Activated T-cell treated with anti-CD3 and anti-CD28 coated beads, Interleukin-2, amount 50 U/mL, for 72 hours (primary cell): ENCODE measurements around the gene BSPRY. TPM values are rescaled to one million over a fixed set of nuclear protein-coding genes. Genes with fewer than 3 reads are reported as not detected.

Experiments used
- ATAC-seq, 2 donors: fragments of 150-1000 bp; cut with Tn5 transposase; replicated peaks in 1 of 2; 2 replicates each; pipeline ENCODE4 v1.10.0; 2021; ENCODE audit warnings: moderate library complexity in 2 of 2, mild to moderate bottlenecking in 1 of 2
- DNase-seq, 2 donors: peaks; one replicate each; pipeline ENCODE4 v3.0.0; 2021 to 2022; ENCODE audit warnings: mixed read lengths in 1 of 2
- H3K27ac Mint-ChIP-seq: one replicate; pipeline ENCODE4 v1.8.0; 2022; ENCODE audit warnings: mild to moderate bottlenecking, moderate library complexity, mixed read lengths
- H3K27me3 Mint-ChIP-seq: one replicate; pipeline ENCODE4 v1.8.0; 2022; ENCODE audit warnings: low read depth, mixed read lengths
- H3K36me3 Mint-ChIP-seq, 2 donors: one replicate each; pipeline ENCODE4 v1.8.0; 2022; ENCODE audit warnings: mixed read lengths in 2 of 2, mild to moderate bottlenecking in 1 of 2; ENCODE audit not compliant: insufficient read depth in 2 of 2
- H3K4me1 Mint-ChIP-seq: one replicate; pipeline ENCODE4 v1.8.0; 2022; ENCODE audit warnings: low read depth, mixed read lengths
- H3K4me3 Mint-ChIP-seq, 2 donors: one replicate each; pipeline ENCODE4 v1.8.0; 2022; ENCODE audit warnings: mild to moderate bottlenecking in 2 of 2, mixed read lengths in 2 of 2, moderate library complexity in 2 of 2
- H3K9me3 Mint-ChIP-seq, 2 donors: one replicate each; pipeline ENCODE4 v1.8.0; 2022; ENCODE audit warnings: mixed read lengths in 2 of 2
- total RNA-seq, 2 donors: library from RNA; stranded (reverse); gene quantifications; one replicate each; pipeline ENCODE4 v1.2.3, GENCODE V29; 2022

The BSPRY gene
- total RNA-seq, result 10 to 100 TPM; 14.3 to 20.2 TPM

DNA sequence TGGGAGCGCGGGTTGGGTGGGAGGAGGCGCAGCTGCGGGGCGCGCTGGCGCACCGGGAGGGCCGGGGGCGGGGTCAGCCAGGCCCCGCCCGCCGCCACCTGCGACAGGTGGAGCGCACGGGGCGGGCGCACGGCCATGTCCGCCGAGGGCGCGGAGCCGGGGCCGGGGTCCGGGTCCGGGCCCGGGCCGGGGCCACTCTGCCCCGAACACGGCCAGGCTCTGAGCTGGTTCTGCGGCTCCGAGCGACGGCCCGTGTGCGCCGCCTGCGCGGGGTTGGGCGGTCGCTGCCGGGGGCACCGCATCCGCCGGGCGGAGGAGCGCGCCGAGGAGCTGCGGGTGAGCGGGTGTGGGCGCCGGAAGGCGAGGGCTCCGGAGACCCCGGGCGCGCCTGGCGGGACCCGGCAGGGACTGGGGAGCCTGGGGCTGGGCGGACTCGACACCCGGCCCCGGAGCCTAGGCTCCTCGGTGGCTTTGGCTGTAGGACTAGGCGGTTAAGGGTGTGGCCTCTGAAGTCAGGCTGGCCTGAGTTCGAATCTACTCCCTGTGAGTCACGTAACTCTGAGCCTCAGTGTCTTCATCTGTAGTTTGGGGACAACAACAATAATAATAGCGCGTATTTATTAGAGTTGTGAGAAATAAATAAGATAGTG, at the start of gene BSPRY:
Gene BSPRY, plus strand, starts transcription at position 97 of the 650 bp plus-strand sequence. Its CDS starts 39 bp downstream, at position 136.
- H3K36me3 Mint-ChIP-seq, result peaks cover 0 to 4% of the 10 kb centered on the region in 2 donors
- DNase-seq (peak; percentile 62 to 63), ATAC-seq (peak; percentile 68 to 76)
- H3K27me3 Mint-ChIP-seq, result no peaks in the 10 kb centered on the region
- H3K4me3 Mint-ChIP-seq, result peak within 1 kb of the TSS; percentile 92 to 95
- no peaks in the 10 kb centered on the region for H3K9me3 Mint-ChIP-seq
- peaks cover 63% of the 10 kb centered on the region for H3K4me1 Mint-ChIP-seq
- peak within 1 kb of the TSS; percentile 79 for H3K27ac Mint-ChIP-seq

DNA sequence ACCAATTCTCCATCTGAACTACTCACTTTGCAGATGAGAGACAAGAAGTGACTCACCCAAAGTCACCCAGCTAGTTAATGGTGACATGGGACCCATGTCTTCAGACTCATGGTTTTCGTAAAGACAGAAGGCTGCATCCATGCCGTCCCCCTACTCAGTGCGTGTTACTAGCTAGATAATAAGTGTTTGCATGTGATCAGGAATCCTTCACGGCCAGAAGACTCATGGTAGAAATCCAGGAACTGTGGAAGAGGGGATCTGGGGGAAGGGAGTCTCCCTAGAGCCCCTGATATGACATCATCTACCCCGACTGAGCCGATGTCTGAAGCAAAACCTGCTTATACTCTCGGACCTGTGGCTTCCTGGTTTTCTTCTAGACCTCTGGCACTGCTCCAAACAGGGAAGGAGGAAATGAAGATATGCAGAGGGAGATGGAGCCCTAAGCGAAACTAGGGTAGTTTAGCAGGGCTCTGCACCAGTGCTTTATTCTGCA, 49.5 kb upstream of the BSPRY start:
- Mint-ChIP-seq H3K4me3 (no peak overlapping the region), H3K27ac (no peak overlapping the region), H3K4me1 (no peaks in the 10 kb centered on the region), H3K9me3 (no peaks in the 10 kb centered on the region), H3K36me3 (no peaks in the 10 kb centered on the region), H3K27me3 (no peaks in the 10 kb centered on the region)
- ATAC-seq (no peak), DNase-seq (no peak)

DNA sequence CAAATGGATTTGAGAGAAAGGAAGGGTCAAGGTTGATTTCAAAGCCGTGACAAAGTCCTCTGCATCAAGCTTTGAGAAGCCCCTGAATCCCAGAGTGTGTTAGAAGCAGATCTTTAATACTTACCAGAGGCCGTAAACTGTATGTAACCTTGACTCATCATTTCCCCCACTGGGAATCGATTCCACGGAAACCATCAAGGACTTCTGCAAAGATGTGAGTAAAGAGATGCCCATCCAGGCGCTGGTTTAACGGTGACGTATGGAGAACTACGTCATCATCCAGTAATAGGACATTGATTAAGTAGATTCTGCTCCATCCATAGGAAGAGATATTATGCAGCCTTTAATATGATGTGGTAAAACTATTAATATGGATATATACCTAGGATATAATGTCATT, 47.8 kb upstream of the BSPRY start:
- no peaks in the 10 kb centered on the region for H3K4me1 Mint-ChIP-seq
- no peaks in the 10 kb centered on the region for H3K27me3 Mint-ChIP-seq
- no peaks in the 10 kb centered on the region for H3K36me3 Mint-ChIP-seq
- ATAC-seq, result no peak
- no peak for DNase-seq
- H3K27ac Mint-ChIP-seq, result no peak overlapping the region
- no peak overlapping the region for H3K4me3 Mint-ChIP-seq
- H3K9me3 Mint-ChIP-seq, result no peaks in the 10 kb centered on the region

DNA sequence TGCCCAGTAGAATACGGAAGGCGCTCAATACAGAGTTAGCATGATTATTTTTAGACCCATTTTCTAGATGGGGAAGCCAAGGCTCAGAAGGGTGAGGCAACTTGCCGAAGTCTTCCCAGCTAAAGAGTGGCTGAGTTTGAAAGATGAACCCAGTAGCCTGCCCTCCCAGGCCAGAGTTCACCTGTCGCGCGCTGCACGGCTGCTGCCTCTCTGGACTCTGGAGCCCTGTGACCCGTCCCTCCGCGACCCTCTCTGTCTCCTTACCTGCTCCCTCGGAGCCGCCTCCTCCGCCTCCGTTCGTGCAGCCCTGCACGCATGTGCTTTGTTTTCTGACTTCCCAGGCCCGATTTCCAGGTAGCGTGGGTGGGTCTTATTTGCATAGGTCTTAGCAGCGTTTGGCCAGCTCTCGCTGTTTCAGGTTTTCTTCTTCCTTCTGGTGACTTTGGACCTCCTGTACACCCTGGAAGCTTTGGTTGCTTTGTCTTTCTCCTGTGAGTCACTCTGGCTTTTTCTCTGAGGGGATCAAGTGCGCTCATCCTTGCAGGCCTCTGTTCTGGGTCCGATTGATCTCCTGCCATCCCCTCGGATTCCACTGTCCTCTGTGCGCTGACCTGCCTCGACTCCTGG, 46.4 kb upstream of the BSPRY start, which contains the start of gene RNF183:
Gene RNF183, minus strand, starts transcription at position 585 of the 627 bp plus-strand sequence. CDS start 5,192 bp downstream, outside the sequence.
- no peak for DNase-seq
- Mint-ChIP-seq H3K9me3 (no peaks in the 10 kb centered on the region), H3K27ac (no peak within 1 kb of the TSS), H3K36me3 (no peaks in the 10 kb centered on the region), H3K27me3 (no peaks in the 10 kb centered on the region), H3K4me3 (no peak within 1 kb of the TSS), H3K4me1 (no peaks in the 10 kb centered on the region)
- ATAC-seq, result no peak

DNA sequence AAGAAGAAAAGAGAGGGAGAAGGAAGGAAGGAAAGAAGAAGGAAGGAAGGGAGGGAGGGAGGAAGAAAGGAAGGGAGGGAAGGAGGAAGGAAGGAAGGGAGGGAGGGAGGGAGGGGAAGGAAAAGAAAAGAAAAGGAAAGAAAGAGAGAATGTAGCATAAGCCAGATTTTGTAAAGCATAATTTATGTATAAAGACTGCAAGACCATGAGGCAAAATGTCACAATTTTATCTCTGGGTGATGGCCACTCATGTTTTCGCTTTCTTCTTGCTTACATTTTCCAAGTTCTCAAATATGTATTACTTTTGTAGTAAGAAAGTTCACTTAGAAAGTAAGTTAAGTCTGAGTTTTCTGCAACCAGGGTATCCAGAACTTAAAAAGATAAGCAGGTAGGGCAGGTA, 42.8 kb upstream of the BSPRY start:
- H3K4me1 Mint-ChIP-seq, result peaks cover 5% of the 10 kb centered on the region
- H3K36me3 Mint-ChIP-seq, result no peaks in the 10 kb centered on the region
- no peaks in the 10 kb centered on the region for H3K9me3 Mint-ChIP-seq
- no peaks in the 10 kb centered on the region for H3K27me3 Mint-ChIP-seq
- ATAC-seq (no peak), DNase-seq (no peak)
- H3K4me3 Mint-ChIP-seq, result no peak overlapping the region
- no peak overlapping the region for H3K27ac Mint-ChIP-seq

DNA sequence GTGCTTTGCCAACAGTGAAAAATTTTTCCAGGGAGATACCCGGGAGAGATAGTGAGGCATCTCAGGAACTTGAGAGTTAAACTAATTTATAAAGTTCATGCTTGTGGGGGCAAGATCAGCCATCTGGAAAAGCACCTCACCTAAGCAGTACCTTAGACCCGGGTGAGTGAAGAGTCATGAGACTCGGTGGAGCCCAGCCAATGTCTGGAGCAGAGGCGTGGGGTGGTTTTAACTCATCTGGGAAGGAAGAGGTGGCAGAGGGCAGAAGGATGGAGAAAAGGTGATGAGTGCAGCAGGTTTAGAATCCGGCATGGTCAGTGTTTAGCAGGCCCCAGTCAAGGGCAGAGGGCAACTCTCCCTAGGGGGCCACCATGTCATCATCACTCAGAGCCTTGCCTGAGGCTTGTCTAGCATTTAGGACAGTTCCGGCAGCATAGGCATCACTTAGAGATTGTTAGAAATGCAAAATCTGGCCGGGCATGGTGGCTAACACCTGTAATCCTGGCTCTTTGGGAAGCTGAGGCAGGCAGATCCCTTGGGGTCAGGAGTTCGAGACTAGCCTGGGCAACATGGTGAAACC, 41.9 kb upstream of the BSPRY start:
- H3K36me3 Mint-ChIP-seq, result no peaks in the 10 kb centered on the region
- H3K27ac Mint-ChIP-seq, result no peak overlapping the region
- H3K4me1 Mint-ChIP-seq, result peaks cover 5% of the 10 kb centered on the region
- H3K9me3 Mint-ChIP-seq, result no peaks in the 10 kb centered on the region
- ATAC-seq, result no peak
- DNase-seq, result no peak
- H3K27me3 Mint-ChIP-seq, result no peaks in the 10 kb centered on the region
- H3K4me3 Mint-ChIP-seq, result no peak overlapping the region

DNA sequence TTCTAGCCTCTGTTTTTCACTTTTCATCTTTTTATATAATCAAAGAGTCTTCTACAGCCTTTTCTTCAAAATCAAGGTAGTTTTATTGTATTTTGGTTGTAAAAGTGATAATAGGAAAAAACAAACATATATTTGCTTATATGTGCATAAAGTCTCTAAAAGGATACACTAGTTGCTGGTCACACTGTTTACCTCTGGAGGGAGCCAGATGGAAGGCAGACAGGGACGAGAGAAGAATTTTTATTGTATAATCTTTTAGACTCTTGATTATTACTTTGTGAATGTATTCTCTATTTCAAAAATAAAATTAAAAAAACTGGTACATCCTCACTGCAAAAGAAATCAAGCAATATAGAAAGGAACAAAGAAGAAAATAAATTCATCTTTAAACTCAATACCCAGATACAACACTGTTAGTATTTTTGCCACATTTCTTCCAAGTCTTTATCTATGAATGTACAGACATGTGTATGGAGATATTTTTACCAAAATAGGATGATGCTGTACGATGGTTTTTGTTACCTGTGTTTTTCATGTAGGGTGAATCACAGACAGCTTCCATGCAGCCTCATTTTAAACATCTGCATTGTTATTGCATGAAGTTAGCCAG, 40.0 kb upstream of the BSPRY start:
- no peak overlapping the region for H3K27ac Mint-ChIP-seq
- no peak overlapping the region for H3K4me3 Mint-ChIP-seq
- no peaks in the 10 kb centered on the region for H3K9me3 Mint-ChIP-seq
- no peaks in the 10 kb centered on the region for H3K27me3 Mint-ChIP-seq
- H3K36me3 Mint-ChIP-seq, result no peaks in the 10 kb centered on the region
- peaks cover 5% of the 10 kb centered on the region for H3K4me1 Mint-ChIP-seq
- peak in 1 of 2 donors; percentile 55 for ATAC-seq
- peak; percentile 8 to 35 for DNase-seq

DNA sequence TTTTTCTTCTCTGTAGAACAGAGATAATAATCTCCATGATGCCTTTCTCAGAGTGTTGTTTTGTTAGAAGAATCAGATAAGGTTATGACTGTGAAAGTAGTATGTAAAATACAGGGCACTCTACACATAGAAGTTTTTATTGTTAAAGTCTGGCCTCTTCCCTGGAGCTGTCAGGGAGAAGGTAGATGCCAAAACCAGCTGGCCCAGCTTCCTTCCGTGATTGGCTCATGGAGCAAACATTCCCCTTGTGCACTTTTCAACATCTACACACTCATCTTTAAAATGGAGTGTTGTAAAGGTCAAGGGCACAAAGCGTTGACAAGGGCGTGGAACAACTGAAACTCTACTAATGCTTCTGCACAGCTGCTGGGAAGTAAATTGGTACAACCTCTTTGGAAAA, 38.8 kb upstream of the BSPRY start:
- no peak for DNase-seq
- no peaks in the 10 kb centered on the region for H3K9me3 Mint-ChIP-seq
- no peaks in the 10 kb centered on the region for H3K27me3 Mint-ChIP-seq
- no peak overlapping the region for H3K27ac Mint-ChIP-seq
- ATAC-seq, result no peak
- H3K4me1 Mint-ChIP-seq, result peaks cover 5% of the 10 kb centered on the region
- no peak overlapping the region for H3K4me3 Mint-ChIP-seq
- H3K36me3 Mint-ChIP-seq, result no peaks in the 10 kb centered on the region

DNA sequence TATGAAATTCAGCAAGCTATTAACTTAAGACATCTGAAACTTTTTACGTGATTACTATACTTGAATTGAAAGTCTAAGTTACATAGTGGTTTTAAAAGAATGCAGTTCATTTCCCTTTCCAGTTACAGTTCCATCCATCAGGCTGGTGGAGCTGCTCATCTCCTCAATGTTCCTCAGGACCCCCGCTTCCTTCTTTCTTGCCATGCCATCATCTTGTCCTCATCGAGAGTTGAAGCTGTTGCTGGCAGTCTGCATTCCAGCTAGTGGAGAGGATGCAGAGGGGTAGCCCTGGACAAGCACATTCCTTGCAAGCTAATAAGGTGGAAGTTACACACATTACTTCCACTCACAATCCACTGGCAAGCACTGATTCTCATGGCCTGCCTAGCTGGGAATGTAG, 37.4 kb upstream of the BSPRY start:
- Mint-ChIP-seq H3K9me3 (no peaks in the 10 kb centered on the region), H3K4me1 (peaks cover 5% of the 10 kb centered on the region), H3K27ac (no peak overlapping the region), H3K4me3 (no peak overlapping the region), H3K36me3 (no peaks in the 10 kb centered on the region), H3K27me3 (no peaks in the 10 kb centered on the region)
- DNase-seq (no peak), ATAC-seq (no peak)

DNA sequence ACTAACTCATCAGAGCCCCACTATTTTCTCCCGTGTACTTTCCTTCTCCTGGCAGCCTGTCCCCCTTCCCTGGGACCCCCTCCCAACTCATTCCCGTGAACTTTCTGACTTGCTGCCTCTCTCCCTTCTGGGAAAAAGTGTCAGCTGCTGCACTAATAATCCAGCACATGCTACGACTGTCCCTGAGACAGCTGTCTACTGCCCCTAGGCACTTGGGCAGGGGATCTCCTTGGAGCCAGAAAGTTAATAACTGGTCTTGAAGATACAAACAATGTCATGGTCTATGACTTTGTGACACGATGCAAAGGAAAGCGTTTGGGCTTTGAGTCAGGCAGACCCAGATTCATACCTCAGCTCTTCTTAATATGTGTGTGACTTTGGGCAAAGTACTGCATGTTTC, 36.1 kb upstream of the BSPRY start:
- H3K27ac Mint-ChIP-seq, result no peak overlapping the region
- ATAC-seq (no peak), DNase-seq (no peak)
- H3K36me3 Mint-ChIP-seq, result no peaks in the 10 kb centered on the region
- H3K4me1 Mint-ChIP-seq, result peaks cover 5% of the 10 kb centered on the region
- no peaks in the 10 kb centered on the region for H3K9me3 Mint-ChIP-seq
- H3K4me3 Mint-ChIP-seq, result no peak overlapping the region
- no peaks in the 10 kb centered on the region for H3K27me3 Mint-ChIP-seq

DNA sequence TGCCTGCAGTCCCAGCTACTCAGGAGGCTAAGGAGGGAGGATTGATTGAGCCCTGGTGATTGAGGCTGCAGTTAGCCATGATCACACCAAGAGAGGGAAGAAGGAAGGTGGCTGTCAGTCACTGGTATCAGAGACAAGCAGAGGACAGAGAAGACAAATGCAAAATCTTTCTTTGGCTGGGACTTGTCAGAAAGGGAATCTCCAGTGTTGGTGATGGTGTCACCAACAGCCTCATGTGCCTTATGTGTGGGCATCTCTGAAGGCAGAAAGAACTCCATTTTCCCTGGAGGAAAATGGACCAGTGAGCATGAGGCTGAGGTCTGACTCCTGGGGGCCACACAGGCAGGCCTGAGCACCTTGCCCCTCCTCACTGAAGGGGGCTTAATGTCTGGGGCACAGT, 34.1 kb upstream of the BSPRY start:
- Mint-ChIP-seq H3K4me3 (no peak overlapping the region), H3K27ac (no peak overlapping the region), H3K27me3 (no peaks in the 10 kb centered on the region), H3K36me3 (no peaks in the 10 kb centered on the region), H3K4me1 (peaks cover 3% of the 10 kb centered on the region), H3K9me3 (no peaks in the 10 kb centered on the region)
- no peak for ATAC-seq
- DNase-seq, result no peak

DNA sequence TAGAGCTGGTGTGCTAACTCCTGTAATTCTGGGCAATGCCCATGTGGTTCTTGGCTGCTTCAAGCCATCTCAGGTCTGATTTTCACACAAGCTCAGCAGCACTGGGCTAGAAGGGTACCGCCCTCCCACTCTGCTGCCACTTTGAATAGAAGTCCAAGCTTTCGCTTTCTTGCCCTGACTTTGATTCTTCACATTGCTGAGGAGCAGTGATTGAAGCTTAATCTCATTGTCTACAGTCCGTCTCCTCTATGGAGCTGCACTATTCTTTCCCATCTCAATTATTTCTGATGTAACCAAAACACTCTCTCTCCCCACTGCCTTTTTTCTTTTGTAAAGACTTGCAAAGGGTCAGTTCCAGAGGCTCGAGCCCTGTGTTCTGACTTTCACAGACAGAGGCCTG, 33.3 kb upstream of the BSPRY start:
- no peak overlapping the region for H3K27ac Mint-ChIP-seq
- no peaks in the 10 kb centered on the region for H3K9me3 Mint-ChIP-seq
- ATAC-seq, result no peak
- no peaks in the 10 kb centered on the region for H3K27me3 Mint-ChIP-seq
- H3K36me3 Mint-ChIP-seq, result no peaks in the 10 kb centered on the region
- no peak for DNase-seq
- no peak overlapping the region for H3K4me3 Mint-ChIP-seq
- no peaks in the 10 kb centered on the region for H3K4me1 Mint-ChIP-seq

DNA sequence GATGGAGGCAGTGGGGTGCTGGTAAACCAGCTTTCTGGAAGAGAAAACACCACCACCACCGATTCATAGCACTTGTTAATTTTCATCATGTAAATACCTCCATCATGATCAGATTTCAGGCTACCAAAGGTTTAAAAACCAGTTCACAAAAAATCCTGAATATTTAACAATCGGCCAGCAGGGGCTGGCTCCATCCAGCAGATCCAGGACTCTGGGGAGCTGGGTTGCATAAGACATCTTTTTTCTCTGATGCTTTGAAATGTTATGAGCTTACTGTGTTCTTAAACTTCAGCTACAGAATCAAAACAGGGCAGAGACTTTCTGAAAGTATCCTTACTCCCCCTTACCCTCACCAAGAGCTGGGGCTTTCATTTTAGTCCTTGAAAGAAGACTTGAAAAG, 31.6 kb upstream of the BSPRY start:
- Mint-ChIP-seq H3K4me3 (no peak overlapping the region), H3K9me3 (no peaks in the 10 kb centered on the region), H3K36me3 (no peaks in the 10 kb centered on the region), H3K27ac (no peak overlapping the region), H3K27me3 (no peaks in the 10 kb centered on the region), H3K4me1 (no peaks in the 10 kb centered on the region)
- ATAC-seq, result no peak
- DNase-seq, result no peak
